ENCODE measurements around the gene RHPN2. TPM values are rescaled to one million over a fixed set of nuclear protein-coding genes. Genes with fewer than 3 reads are reported as not detected.

RHPN2 gene
- 0.94 and 8.9 TPM in 2 replicates for total RNA-seq

DNA sequence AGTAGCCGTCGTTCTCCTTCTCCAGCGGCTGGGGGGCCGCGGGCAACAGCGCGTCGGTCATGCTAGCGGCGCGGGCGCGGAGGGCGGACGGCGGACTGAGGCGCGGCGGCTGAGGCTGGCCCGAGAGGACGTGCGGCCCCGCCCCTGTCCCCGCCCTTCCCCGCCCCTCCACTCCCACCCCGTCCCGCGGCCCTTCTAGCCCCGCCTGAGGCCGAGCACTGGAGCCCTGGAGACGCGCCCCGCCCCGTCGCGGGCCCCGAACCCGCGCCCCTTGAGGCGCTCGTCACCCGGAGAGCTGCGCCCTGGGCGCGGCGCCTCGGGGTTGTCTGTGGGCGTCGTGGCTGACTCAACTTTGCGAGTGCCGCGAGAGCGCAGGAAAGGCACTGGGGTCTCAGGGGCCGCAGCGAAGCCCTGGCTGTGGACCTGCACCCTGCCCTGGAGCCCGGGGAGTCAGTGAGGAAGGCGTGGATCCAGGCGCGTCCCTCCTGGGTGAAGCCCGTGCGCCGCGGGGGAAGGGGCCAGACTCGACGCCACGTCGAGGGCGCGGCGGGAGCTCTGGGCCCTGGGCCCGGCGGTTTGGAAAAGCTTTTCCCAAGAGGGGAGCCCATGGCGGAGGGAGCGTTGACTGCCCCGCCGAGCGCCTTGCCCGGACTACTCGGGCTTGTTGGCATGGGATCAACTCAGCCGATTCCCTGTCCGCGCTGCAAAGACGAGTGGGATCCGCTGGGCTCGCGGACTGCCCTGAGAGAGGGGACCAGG lies at the start of gene RHPN2:
Gene RHPN2, minus strand, starts transcription at position 97 of the 759 bp plus-strand sequence. Its CDS starts 36 bp downstream, at position 61.

DNA sequence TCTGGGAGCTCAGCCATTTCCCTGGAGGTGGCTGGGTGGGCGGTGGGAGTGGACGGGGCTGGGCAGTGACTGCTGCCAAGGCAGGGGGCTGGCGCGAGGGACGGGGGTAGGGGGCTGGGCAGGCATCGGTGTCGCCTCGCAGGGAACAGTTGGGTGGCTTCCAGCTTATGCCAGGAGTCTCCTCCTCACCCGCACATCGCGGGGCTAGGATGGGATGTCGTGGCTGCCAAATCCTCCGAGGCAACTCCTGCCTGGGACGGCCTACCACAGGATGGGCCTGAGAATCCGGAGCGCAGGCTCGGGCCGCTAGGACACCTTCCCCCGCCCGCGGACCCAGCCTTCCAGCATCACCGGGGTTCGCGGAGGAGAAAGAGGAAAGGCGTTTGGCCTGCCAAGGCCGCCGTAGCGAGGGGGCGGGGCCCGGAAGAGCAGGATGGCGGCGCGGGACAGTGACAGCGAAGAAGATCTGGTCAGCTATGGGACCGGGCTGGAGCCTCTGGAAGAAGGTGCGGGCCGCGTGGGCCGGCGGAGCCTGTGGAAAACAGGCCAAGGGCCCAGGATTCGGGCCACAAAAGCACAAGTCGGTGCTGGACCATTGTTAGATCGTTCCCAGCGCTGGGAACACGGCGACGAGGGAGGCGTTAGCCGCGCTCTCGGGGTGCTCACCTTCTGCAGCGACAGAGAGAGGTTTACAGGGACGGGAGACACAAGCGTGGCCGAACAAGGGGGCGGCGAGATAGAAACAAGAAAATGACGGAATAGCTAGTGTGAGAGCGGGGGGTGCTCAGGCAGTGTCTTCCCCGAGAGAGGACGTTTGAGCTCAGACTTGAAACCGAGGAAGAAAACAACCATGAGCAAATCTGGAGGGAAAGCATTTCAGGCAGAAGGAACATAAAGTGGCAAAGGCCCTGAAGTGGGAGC lies 16.3 kb upstream of the RHPN2 start, which contains the start of gene GPATCH1:
Gene GPATCH1, plus strand, starts transcription at position 421 of the 921 bp plus-strand sequence. Its CDS starts 13 bp downstream, at position 434.

DNA sequence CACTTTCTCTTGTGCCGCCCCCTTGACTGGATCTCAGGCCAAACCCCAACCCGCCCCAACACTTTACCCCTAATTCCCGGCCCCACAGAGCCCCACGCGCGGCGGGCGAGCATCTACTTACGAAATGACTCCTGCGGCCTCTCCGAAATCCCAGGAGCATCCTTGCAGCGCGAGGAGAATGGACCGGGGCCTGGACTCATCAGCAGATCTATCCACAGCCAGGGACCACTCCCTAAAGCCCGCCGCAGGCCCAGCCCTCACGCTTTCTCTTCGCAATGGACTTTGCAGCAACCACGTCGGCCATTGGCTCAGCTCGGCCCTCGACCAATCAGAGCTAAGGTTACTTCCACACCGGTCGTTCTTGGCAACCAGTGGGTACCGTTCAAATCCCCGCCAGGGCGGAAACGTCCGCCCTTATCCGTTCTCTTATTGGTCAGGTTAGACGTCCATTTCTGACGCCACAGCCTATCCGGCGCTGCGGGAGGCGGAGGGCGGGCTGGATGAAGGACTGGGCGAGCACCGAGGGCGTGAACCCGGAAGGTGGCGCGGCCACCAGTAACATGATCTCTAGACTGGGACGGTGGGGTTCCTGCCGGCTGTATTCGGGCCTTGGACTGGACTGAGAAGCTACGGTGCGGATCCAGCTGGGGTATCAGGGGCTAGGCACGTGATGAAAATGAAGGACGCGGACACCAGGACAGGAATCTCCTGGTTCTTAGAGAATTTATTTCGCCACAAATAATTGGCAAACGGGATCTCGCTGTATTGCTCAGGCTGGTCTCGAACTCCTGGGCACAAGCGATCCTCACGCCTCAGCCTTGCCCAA lies 92.8 kb downstream of the RHPN2 start, which contains the start of the genes CEP89 and FAAP24:
Gene CEP89, minus strand, starts transcription at position 244 of the 826 bp plus-strand sequence. Its CDS starts 84 bp downstream, at position 160.
Gene FAAP24, plus strand, starts transcription at position 528 of the 826 bp plus-strand sequence. CDS start 955 bp downstream, outside the sequence.

Other genes starting within 250 kb of the RHPN2 start
- not detected in 2 replicates for gene SLC7A9, start 195.1 kb downstream of the RHPN2 start, total RNA-seq
- 14.7 and 18.7 TPM in 2 replicates for gene CEP89, start 92.9 kb downstream of the RHPN2 start, total RNA-seq
- gene FAAP24, start 92.6 kb downstream of the RHPN2 start, total RNA-seq = 2.1 and 2.6 TPM in 2 replicates
- 3.6 and 4.9 TPM in 2 replicates for gene GPATCH1, start 16.3 kb upstream of the RHPN2 start, total RNA-seq
- gene WDR88, start 67.2 kb upstream of the RHPN2 start, total RNA-seq = not detected in 2 replicates
- gene LRP3, start 129.4 kb upstream of the RHPN2 start, total RNA-seq = 39.5 and 42.9 TPM in 2 replicates
- 0.12 TPM in 1 of 2 replicates, not detected in the other for gene SLC7A10, start 161.0 kb upstream of the RHPN2 start, total RNA-seq
- 1.7 and 2.8 TPM in 2 replicates for gene CEBPA, start 237.6 kb upstream of the RHPN2 start, total RNA-seq